ENCODE data around the gene UQCR11. TPM values are rescaled to one million over a fixed set of nuclear protein-coding genes. Genes with fewer than 3 reads are reported as not detected.

Gene UQCR11
- total RNA-seq (2022; extraction: Qiagen RNA extraction): 92.0 to 201 TPM (median 166 TPM) in 5 replicates

DNA sequence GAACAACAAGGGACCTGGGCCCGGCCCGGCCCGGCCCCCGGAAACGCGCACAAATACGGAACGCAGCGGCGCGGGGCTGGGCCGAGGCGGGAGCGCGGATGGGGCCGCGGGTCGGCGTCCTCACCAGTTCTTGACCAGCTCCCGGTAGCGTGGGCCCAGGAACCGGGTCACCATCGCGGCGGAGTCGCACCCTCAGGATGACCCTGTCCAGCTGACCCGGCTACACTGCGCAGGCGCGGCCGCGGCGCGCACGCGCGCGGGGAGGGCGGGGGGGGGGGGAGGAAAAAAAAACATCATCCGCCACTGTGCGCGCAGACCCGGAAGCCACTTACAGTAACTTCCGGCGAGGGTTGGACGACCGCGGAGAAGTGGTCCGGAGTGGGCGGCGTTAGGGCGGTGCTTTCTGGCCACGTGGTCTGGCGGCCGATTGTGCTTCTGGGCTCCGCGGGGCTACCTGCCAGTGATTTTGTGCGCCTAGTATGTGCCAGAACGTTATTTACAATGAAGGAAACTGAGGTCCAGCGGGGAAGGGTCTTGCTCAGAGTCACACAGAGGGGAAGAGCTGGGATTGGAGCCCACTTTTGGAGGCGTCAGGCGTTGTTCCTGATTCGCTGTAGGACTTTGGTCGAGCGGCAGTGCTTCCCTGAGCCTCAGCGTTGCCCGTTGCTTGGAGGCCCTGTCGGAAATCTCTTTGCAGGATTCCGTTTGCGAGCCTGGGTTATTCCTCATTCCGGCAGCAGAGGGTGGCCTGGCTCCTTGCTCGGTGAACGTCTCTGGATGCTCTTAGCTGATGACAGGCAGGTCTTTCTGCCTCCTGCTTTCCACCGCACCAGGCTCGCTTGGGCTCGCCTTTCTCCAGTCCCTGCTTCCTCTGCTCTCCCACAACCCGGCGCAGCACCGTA lies at the start of gene UQCR11:
TSS of gene UQCR11 (minus strand) at position 227 of the 902 bp plus-strand sequence. CDS start at position 174, 53 bp downstream.

DNA sequence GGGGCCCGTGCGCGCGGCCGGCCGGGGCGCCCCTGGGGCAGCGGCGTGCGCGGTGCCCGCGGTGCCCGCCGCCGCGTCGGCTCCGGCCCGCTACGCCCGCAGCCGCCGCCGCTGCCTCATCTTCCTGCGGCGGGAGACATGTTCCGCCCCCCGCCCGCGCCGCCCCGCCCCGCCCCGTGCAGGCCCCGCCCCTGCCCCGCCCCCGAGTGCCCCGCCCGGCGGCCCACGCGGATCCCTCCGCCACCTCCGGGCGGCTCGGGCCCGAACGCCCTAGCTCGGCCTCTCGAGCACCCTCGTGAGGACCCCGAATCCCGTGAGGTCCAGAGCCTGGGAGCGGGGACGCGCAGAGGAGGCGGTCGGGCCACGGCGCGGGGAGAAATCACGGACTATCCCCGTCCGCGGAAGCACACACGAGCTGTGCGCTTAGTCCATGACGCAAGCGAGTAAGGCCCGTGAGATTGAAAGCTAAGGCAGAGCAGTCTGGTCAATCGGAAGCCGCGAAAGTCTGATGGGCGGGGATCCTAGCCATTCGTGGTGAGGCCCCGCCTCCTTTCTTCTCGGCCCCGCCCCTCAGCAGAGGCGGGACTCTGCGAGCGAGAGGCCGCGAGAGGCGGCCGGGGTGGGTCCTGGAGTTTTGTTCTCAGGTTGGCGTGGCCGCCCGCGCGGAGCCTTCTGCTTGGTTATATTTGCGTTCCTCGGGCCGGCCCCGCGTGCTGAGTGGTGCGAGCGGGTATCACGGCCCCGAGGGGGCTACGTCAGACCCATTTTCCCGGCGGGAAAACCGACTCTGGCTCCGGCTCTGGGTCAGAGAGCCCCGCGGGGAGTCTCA lies 47.4 kb upstream of the UQCR11 start, which contains the start of gene TCF3:
TSS of gene TCF3 (minus strand) at position 145 of the 829 bp plus-strand sequence. CDS start 2,367 bp downstream, outside the sequence.

DNA sequence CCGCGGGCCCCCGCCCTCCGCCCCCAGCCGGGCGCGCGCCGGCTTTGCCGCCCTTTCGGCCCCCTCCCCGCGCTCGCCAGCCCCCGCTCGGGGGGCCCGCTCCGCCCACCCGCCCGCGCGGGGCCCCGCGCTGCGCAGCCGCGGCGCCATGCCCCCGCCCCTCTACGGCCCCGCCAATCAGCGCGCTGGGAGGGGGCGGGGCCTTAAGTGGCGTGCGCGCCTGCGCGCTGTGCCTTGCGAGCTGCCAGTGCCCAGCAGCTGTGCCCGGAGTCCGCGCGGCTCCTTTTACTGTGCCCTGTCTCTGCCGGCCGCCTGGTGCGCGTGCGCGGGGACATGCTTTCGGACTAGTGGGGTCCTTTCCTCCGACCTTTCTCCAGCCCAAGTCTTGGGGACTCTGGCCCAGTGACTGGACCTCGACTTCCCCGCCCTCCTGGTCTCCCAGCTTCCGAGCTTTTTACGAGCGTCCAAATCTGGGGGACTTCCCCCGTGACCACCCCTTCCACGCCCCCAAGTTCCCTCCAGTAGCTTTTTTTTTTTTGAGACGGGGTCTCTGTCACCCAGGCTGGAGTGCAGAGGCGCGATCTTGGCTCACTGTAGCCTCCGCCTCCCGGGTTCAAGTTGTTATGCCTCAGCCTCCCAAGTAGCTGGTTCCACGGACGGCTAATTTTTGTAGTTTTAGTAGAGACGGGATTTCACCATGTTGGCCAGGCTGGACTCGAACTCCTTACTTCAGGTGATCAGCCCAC lies 12.3 kb downstream of the UQCR11 start, which contains the start of gene MBD3:
TSS of gene MBD3 (minus strand) at position 111 of the 746 bp plus-strand sequence. CDS start 234 bp downstream, outside the sequence.

DNA sequence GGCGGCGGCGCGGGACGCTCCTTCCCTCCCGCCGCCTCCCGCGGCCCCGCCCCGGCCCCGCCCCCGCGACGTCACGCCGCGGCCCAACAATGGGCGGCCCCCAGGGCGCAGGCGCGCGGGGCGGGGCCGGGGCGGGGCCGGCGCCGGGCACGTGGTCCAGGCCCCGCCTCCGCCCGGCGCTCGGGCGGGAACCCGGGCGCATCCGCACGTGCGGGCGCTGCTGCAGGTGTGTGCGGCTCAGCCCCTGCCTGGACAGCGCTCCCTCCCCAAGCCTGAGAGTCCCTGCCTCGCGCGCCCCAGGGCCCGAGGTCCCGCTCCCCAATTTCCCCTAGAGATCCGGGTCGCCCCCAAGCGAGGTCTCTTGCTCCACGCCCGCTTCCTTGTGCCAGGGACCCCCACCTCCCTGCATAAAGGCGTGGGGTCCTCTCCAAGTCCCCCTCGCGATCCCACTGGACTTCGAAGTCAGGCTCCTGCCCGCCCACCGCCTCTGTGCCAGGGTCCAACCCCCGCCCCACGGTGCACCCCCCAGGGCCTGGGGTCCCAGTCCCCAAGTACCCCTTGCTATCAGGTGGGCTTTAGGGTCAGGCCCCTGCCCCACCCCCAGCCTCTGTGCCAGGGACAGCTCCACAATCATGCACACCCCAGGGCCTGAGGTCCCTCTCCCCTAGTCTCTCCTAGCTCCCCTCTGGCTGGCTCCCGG lies 36.8 kb downstream of the UQCR11 start, which contains the start of gene MEX3D:
TSS of gene MEX3D (minus strand) at position 6 of the 700 bp plus-strand sequence. CDS start 267 bp downstream, outside the sequence.

Other genes with a start within 250 kb of the UQCR11 start
- gene NDUFS7, start 221.6 kb downstream of the UQCR11 start, total RNA-seq (2022; extraction: Qiagen RNA extraction): 76.1 to 82.1 TPM (median 79.3 TPM) in 5 replicates
- 23.1 to 45.5 TPM (median 42.6 TPM) in 5 replicates for gene GAMT, start 203.9 kb downstream of the UQCR11 start, total RNA-seq (2022; extraction: Qiagen RNA extraction)
- gene DAZAP1, start 197.9 kb downstream of the UQCR11 start, total RNA-seq (2022; extraction: Qiagen RNA extraction): 77.6 to 108 TPM (median 102 TPM) in 5 replicates
- 1,595 to 2,147 TPM (median 1,872 TPM) in 5 replicates for gene RPS15, start 167.1 kb downstream of the UQCR11 start, total RNA-seq (2022; extraction: Qiagen RNA extraction)
- 1.2 to 2.3 TPM (median 1.6 TPM) in 5 replicates for gene APC2, start 155.3 kb downstream of the UQCR11 start, total RNA-seq (2022; extraction: Qiagen RNA extraction)
- 10.8 to 22.9 TPM (median 20.5 TPM) in 5 replicates for gene C19orf25, start 126.2 kb downstream of the UQCR11 start, total RNA-seq (2022; extraction: Qiagen RNA extraction)
- gene PCSK4, start 115.1 kb downstream of the UQCR11 start, total RNA-seq (2022; extraction: Qiagen RNA extraction): 0.47 to 1.1 TPM (median 0.82 TPM) in 5 replicates
- gene REEP6, start 114.3 kb downstream of the UQCR11 start, total RNA-seq (2022; extraction: Qiagen RNA extraction): 3.8 to 5.7 TPM (median 5.2 TPM) in 5 replicates
- gene ADAMTSL5, start 92.4 kb downstream of the UQCR11 start, total RNA-seq (2022; extraction: Qiagen RNA extraction): 2.7 to 4.4 TPM (median 3.3 TPM) in 5 replicates
- gene PLK5, start 81.4 kb downstream of the UQCR11 start, total RNA-seq (2022; extraction: Qiagen RNA extraction): 0.05 TPM in 1 of 5 replicates, not detected in the others
- 5.7 to 13.5 TPM (median 10.8 TPM) in 5 replicates for gene MEX3D, start 37.1 kb downstream of the UQCR11 start, total RNA-seq (2022; extraction: Qiagen RNA extraction)
- gene MBD3, start 12.6 kb downstream of the UQCR11 start, total RNA-seq (2022; extraction: Qiagen RNA extraction): 31.9 to 56.6 TPM (median 51.5 TPM) in 5 replicates
- gene TCF3, start 47.2 kb upstream of the UQCR11 start, total RNA-seq (2022; extraction: Qiagen RNA extraction): 42.5 to 68.8 TPM (median 57.4 TPM) in 5 replicates
- not detected in 5 replicates for gene ONECUT3, start 148.0 kb upstream of the UQCR11 start, total RNA-seq (2022; extraction: Qiagen RNA extraction)
- 1.9 to 3.1 TPM (median 2.8 TPM) in 5 replicates for gene ATP8B3, start 206.8 kb upstream of the UQCR11 start, total RNA-seq (2022; extraction: Qiagen RNA extraction)
- 16.8 to 21.2 TPM (median 20.8 TPM) in 5 replicates for gene REXO1, start 243.0 kb upstream of the UQCR11 start, total RNA-seq (2022; extraction: Qiagen RNA extraction)

All from A549 treated with CORT108297 at 1 μM for 4 hours (cell line).